ENCODE results near the gene USP44.
"Not testable (repeated sequence)": the region's sequence is repeated elsewhere in the genome, so short reads cannot be mapped to it uniquely, and the experiment has no call there.

The USP44 gene

DNA sequence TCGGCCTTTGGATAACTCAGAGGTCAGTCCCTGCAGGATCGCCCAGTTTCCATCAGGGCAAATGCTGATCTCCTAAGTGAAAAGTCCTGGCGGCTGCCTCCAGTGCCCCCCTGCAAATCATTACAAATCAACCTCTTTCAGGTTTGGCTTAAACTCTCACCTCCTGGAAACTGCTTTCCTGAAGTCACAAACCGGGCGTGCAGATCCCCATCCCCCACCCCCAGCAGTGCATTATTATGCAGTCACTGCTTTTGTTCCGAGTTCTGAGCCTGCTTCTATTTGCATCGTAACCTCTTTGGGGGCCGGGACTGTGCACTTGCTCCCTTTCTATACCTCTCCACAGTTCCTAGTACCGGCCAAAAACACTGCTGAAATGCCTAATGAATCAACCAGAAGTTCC lies at the start of gene USP44:
USP44 (minus strand) TSS at position 172 of the 400 bp plus-strand sequence. CDS start 17,220 bp downstream, outside the sequence.
- no peak for DNase-seq

GRCh38 chr12:95600567-95600966 lies 49.3 kb upstream of the USP44 start:
- no peak for DNase-seq

- no peak for DNase-seq
Measured at GRCh38 chr12:95599880-95600279, 48.6 kb upstream of the USP44 start.

DNA sequence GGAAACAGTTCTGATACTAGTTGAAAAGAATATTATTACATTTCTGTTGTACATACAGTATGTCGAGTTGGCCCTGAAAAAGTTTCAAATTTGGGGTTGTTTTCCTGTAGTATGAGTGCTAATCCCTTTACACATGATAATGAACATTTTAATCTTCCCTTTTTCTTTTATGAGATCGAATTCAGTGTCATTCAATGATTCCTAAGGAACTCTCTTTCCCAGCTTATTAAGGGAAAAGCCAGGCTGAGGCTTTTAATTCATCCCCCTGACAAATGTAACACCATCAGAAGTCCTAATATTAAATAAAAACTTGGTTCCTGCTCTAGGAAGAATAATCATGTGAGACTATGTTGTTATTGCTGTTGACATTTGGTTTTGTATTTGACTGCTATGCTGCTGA lies 42.9 kb upstream of the USP44 start:
- no peak for DNase-seq

GRCh38 chr12:95593266-95593871 lies 42.1 kb upstream of the USP44 start:
- no peak for DNase-seq

DNA sequence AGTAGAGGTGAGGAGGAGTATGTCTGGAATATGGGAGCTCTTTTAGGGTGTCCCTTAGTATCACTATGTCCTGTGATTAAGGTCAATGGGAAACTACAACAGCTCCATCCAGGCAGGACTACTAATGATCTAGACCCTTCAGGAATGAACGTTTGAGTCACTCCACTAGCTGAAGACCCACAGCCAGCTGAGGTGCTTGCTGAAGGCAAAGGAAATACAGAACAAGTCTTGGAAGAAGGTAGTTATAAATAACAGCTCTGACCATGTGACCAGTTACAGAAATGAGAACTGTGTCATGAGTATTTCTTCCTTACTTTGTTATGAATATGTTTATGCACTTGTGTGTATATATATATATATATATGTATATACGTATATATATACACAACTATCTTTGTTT lies 40.5 kb upstream of the USP44 start:
- DNase-seq, result peak; percentile 33

GRCh38 chr12:95590775-95591174 lies 39.5 kb upstream of the USP44 start:
- DNase-seq, result no peak

DNA sequence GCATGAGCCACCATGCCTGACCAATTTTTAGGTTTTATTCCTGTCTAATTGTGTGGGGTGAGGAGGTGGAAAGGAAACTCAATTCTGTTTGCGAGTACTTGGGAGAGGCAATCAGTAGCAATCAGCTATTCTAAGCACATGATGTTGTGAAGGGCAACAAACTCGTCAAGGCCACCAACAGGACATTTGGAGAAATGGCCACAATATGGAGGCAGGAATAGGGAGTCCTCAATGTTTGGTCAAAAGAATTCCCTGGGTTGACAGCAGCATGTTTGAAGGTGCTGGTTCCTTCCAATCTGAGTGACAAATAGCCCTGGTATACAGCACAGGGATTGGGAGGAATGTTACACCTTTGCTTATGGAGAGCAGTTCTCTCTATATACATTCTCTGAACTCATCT lies 32.7 kb upstream of the USP44 start:
- no peak for DNase-seq

DNA sequence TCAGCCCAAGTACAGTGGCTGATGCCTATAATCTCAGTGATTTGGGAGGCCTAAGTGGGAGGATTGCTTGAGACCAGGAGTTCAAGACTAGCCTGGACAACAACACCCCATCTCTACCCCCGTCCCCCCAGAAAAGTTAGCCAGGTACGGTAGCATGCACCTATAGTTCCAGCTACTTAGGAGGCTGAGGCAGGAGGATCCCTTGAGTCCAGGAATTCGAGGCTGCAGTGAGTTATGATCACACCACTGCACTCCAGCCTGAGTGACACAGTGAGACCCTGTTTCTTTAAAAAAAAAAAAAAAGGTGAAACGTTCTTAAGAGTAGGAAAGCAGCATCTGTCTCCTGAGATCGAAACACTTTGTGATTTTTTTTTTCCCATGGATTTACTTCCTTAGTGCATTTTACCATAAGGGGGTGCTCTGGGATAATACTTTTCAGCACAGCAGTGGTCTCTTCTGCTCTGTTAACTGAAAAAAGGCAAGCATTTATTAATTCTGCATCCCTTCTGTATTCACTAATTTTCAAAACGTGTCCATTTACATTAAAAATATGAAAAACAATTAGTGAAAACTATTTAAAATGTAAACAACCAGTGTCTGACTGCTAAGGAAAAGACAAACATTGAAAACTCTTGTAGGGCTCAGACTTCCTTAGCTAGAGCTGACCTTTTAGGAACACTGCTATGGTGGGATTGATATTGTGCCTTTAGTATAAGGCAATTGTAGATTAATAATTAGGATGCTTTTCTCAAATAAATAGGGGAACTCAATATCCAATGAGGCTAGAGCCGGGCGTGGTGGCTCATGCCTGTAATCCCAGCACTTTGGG lies 31.2 kb upstream of the USP44 start:
- peak; percentile 11 for DNase-seq

DNA sequence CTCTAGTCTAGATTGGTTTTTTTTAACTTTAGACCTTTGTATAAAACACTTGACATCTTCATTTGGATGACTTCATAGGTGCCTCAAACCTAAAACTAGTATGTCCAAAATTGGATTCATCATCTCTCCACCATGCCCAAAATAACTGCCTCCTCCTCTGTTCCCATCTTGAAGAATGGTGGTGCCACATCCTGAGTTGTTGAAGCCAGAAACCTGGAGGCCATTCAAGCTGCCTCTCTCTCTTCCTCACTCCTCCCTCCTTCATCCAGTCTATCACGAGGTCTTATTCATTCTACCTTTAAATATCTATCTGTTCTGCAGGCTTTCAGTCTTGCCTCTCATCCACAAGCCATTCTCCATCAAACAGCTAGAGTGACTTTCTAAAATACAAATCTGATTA lies 26.5 kb upstream of the USP44 start:
- no peak for DNase-seq

DNA sequence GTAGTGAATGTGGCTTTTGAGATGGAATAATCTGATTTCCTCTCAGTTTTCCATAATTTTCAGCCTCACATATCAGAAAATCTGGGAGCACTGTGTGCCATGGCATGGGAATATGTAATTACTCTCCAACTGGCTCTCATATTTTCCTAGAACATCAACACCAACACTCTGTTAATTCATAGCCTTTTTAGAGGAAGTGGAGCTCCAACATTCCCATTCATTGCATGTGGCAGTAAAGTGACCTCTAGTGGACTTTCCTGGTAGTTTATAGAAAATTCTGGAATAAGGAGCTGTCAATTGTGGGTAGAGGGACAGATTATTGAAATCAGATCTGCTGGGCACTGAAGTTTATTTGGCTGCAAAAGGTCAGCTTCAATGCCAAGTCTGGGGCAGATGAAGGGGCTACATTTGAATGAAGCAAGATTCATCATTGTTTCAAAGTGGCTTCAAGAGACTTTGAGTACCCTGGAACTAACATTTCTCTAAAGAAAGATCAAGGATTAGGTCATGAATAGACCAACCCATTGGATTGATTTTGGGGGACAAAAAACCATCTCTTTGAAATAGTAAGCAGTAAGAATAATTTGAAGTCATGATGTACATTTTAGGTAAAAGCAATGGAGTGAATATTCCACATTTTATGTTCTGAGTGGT lies 23.6 kb upstream of the USP44 start:
- no peak for DNase-seq

DNA sequence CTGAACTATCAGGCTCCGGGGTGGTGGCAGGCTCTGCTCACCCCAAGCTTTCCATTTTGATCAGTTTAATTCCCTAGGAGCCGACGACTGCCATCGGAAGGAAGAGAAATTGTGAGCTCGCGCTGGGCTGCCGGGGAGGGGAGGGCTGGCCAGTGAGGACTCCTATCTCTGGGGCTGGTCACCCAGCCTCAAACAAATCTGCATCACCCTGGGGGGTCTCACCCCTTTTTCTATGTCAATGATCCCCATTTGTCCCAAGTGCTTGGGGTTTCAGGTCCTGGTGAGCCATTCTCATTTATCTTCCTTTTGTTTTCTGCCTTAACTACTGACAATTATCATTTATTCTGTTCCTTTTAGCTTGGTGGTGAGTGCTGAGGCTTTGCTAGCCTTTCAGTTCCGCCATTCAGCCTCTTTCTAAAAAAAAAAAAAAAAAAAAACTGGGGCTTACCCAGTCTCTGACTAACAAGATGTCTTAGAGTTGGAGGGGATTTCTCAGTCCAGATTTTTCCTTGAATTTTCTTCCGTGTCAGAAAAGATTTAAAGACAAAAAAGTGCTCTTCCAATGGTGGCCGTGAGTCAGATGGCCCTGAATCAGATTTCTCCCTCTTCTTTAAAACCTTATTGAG lies 22.8 kb upstream of the USP44 start:
- DNase-seq, result no peak

- DNase-seq, result no peak
Measured at GRCh38 chr12:95571369-95571768, 20.1 kb upstream of the USP44 start.

GRCh38 chr12:95568045-95568444 lies 16.8 kb upstream of the USP44 start:
- not testable (repeated sequence) for DNase-seq

DNA sequence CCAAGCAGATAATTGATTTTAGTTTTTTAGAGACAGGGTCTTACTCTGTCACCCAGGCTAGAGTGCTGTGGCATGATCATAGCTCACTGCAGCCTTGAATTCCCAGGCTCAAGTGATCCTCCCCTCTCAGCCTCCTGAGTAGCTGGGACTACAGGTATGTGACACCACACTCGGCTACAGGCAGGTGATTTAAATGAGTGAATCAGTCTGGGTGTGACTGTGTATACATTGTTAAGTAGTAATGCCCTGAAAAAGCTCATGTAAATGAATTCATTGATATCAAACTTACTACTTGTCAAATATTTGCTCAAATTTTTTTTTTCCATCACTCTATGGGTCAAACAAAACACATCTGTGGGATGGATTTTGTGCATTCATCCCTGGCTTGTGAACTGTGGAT lies 6.3 kb upstream of the USP44 start:
- DNase-seq, result no peak

- DNase-seq, result no peak
Measured at GRCh38 chr12:95554532-95555071, 3.3 kb upstream of the USP44 start.

DNA sequence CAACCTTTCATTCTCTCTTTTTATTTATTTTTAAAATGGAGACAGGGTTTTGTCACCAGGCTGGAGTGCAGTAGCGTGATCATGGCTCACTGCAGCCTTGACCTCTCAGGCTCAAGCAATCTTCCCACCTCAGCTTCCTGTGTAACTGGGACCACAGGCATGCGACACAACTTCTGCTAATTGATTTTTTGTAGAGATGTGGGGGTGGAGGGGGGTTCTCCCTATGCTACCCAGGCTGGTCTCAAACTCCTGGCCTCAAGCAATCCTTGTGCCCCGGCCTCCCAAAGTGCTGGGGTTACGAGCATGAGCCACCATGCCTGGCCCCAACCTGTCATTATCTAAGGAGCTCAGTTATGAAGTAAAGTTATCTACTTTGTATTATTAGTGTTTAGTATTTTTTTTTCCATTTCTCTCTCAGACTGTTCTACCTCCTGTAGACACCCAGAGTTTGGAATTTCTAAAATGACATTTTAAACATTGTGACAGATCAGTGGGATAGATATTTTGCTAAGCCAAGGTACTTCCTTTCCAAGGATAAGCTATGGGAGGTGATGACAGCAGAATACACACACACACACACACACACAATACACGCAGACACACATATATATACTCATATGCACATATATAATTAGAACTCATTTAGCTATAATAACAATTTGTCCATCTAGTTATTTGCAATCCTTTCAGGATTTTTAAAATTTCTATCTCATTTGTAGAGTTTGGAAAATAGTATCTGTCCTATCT lies 2.1 kb upstream of the USP44 start:
- DNase-seq, result no peak

DNA sequence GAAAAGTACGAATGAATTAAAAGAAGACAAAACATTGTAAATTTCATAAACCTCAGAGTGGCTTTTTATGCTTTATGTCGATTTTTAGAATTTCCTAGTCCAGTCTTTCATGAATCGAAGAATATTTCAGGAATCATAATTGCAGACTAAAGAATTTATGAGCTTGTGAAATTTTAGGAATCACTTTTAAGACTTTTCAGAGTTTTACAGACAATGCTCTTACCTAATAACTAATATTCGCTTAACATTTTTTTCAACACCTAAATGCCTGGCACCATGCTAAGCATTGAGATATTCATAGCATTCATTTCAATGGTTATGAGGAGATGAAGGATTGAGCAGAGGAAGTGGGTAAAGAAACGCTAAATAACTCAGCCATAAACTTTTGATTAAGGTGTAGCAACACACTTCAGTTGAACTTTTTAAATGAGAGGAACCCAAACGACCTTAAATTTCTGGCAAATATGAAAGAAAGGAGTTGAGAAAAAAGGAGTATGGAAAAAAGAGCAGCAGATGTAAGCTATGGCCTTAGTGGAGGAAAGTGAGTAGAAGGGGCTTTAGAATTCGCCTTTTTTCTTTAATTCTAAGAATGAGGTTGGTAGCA lies 739 bp upstream of the USP44 start:
- no peak for DNase-seq

- DNase-seq, result no peak
Measured at GRCh38 chr12:95549392-95550084, 1.7 kb downstream of the USP44 start.

DNA sequence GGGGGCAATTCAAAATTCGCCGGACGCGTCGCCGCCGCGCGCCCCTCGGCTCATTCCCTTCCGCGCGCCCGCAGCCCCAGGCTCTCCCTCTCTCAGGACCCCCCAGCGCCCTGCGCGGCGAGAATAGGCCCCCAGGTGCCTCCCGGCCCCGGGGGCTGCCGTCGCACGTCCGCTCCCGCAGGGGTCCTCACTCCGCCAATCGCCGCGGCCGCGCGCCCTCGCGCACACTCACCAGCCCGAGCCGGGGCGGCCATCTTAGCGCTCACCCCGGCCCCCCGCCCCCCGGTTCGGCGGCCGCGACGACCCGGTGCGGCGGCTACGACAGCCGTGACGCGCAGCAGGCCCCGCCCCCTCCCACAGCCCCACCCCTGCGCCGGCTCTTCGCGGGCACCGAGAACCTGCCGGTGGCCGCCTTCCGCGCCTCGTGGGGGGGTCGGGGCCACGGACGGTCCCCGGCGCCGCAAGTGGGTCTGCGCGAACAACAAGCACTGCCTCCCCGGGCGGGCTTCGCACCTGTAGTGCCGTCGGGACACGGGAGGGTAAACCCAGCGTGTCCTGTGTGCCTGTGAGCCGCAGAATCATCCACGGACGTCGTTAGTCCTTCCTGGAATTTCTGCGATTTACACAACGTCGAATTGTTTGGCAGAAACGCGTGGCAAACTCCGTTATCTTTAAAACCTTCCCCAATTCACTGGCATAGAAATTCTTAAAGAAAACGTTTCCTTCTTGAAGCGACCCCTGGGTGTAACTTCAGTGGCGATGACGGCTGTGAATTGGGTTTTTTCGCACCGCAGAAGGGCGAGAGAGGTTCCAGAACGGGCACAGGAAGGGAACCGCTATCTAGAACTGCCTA lies 2.5 kb downstream of the USP44 start:
- DNase-seq, result no peak

All from amniotic stem cell (primary cell).